Measurements from ENCODE around the gene THAP4.

The THAP4 gene

GRCh38 chr2:241637795-241638660 is 1.1 kb upstream of the THAP4 start:
- Histone ChIP-seq H3K27ac (ENCODE audit: low read length) (no peak overlapping the region; the same call in 1 of the 2 replicates), H3K9ac (ENCODE audit: low read length) (peak overlapping the region; percentile 93), H3K27me3 (replicated peaks; ENCODE audit: insufficient read depth, low read length) (no peaks in the 10 kb centered on the region), H3K36me3 (replicated peaks; ENCODE audit: insufficient read depth, low read length) (no peaks in the 10 kb centered on the region), H3K79me2 (ENCODE audit: low read length) (peaks cover 79% of the 10 kb centered on the region), H3K9me2 (replicated peaks; ENCODE audit: insufficient read depth, low read length) (no peaks in the 10 kb centered on the region), H4K20me1 (ENCODE audit: insufficient read depth, low read length) (no peaks in the 10 kb centered on the region), H3K4me2 (ENCODE audit: low read depth, low read length) (peak overlapping the region; percentile 68), H3K9me3 (replicated peaks; ENCODE audit: insufficient read depth, low read length) (no peaks in the 10 kb centered on the region), H3F3A (ENCODE audit: insufficient read depth, low read length) (0 out of 2 replicates have a peak, but pooled peaks cover 2% of the 10 kb centered on the region), H2AFZ (ENCODE audit: low read length) (no peak overlapping the region), H3K4me3 (ENCODE audit: low read length) (peak overlapping the region; percentile 87), H3K4me1 (ENCODE audit: low read length) (peaks cover 16% of the 10 kb centered on the region)
- TF ChIP-seq EZH2phosphoT487 (IDR thresholded peaks at IDR 0.05; ENCODE audit: low read length) (no peak), EZH2 (optimal IDR thresholded peaks at IDR 0.05; ENCODE audit: low read depth, low read length) (no peak), CTCF (IDR thresholded peaks at IDR 0.05; ENCODE audit: low read length) (no peak)
- DNase-seq, result peak; percentile 36

- H2AFZ ChIP-seq (ENCODE audit: low read length), result peak overlapping the region; percentile 77
- H3K4me3 ChIP-seq (ENCODE audit: low read length), result peak overlapping the region; percentile 83
- no peaks in the 10 kb centered on the region for H3K9me2 ChIP-seq (replicated peaks; ENCODE audit: insufficient read depth, low read length)
- H3K27ac ChIP-seq (ENCODE audit: low read length), result peak overlapping the region; percentile 25; the same call in 1 of the 2 replicates
- DNase-seq, result peak; percentile 43
- H3K27me3 ChIP-seq (replicated peaks; ENCODE audit: insufficient read depth, low read length), result no peaks in the 10 kb centered on the region
- 0 out of 2 replicates have a peak, but pooled peaks cover 2% of the 10 kb centered on the region for H3F3A ChIP-seq (ENCODE audit: insufficient read depth, low read length)
- TF ChIP-seq CTCF (IDR thresholded peaks at IDR 0.05; ENCODE audit: low read length), result no peak
- no peak for TF ChIP-seq EZH2 (optimal IDR thresholded peaks at IDR 0.05; ENCODE audit: low read depth, low read length)
- TF ChIP-seq EZH2phosphoT487 (IDR thresholded peaks at IDR 0.05; ENCODE audit: low read length), result no peak
- no peaks in the 10 kb centered on the region for H3K36me3 ChIP-seq (replicated peaks; ENCODE audit: insufficient read depth, low read length)
- H3K4me2 ChIP-seq (ENCODE audit: low read depth, low read length), result peak overlapping the region; percentile 90
- H4K20me1 ChIP-seq (ENCODE audit: insufficient read depth, low read length), result no peaks in the 10 kb centered on the region
- peaks cover 9% of the 10 kb centered on the region; the same call in 1 of the 2 replicates for H3K4me1 ChIP-seq (ENCODE audit: low read length)
- peaks cover 77% of the 10 kb centered on the region for H3K79me2 ChIP-seq (ENCODE audit: low read length)
- peak overlapping the region; percentile 75 for H3K9ac ChIP-seq (ENCODE audit: low read length)
- H3K9me3 ChIP-seq (replicated peaks; ENCODE audit: insufficient read depth, low read length), result no peaks in the 10 kb centered on the region
Observed at GRCh38 chr2:241636182-241637017, 558 bp downstream of the THAP4 start.

- no peaks in the 10 kb centered on the region for H4K20me1 ChIP-seq (ENCODE audit: insufficient read depth, low read length)
- peak overlapping the region; percentile 90 for H3K4me2 ChIP-seq (ENCODE audit: low read depth, low read length)
- no peak overlapping the region for H3K27ac ChIP-seq (ENCODE audit: low read length)
- H3K27me3 ChIP-seq (replicated peaks; ENCODE audit: insufficient read depth, low read length), result no peaks in the 10 kb centered on the region
- no peaks in the 10 kb centered on the region for H3K36me3 ChIP-seq (replicated peaks; ENCODE audit: insufficient read depth, low read length)
- H3K4me1 ChIP-seq (ENCODE audit: low read length), result peaks cover 9% of the 10 kb centered on the region; the same call in 1 of the 2 replicates
- H3K9me3 ChIP-seq (replicated peaks; ENCODE audit: insufficient read depth, low read length), result no peaks in the 10 kb centered on the region
- no peak overlapping the region for H2AFZ ChIP-seq (ENCODE audit: low read length)
- peaks cover 73% of the 10 kb centered on the region for H3K79me2 ChIP-seq (ENCODE audit: low read length)
- peak overlapping the region; percentile 75 for H3K9ac ChIP-seq (ENCODE audit: low read length)
- TF ChIP-seq EZH2 (optimal IDR thresholded peaks at IDR 0.05; ENCODE audit: low read depth, low read length), result no peak
- no peak for TF ChIP-seq CTCF (IDR thresholded peaks at IDR 0.05; ENCODE audit: low read length)
- no peak for TF ChIP-seq EZH2phosphoT487 (IDR thresholded peaks at IDR 0.05; ENCODE audit: low read length)
- no peaks in the 10 kb centered on the region for H3K9me2 ChIP-seq (replicated peaks; ENCODE audit: insufficient read depth, low read length)
- H3F3A ChIP-seq (ENCODE audit: insufficient read depth, low read length), result 0 out of 2 replicates have a peak, but pooled peaks cover 2% of the 10 kb centered on the region
- DNase-seq, result no peak
- H3K4me3 ChIP-seq (ENCODE audit: low read length), result peak overlapping the region; percentile 83
Observed at GRCh38 chr2:241635756-241636155, 1.2 kb downstream of the THAP4 start.

Data from MM.1S (cell line).